Measurements from ENCODE around the gene CHRM3.

Gene CHRM3

DNA sequence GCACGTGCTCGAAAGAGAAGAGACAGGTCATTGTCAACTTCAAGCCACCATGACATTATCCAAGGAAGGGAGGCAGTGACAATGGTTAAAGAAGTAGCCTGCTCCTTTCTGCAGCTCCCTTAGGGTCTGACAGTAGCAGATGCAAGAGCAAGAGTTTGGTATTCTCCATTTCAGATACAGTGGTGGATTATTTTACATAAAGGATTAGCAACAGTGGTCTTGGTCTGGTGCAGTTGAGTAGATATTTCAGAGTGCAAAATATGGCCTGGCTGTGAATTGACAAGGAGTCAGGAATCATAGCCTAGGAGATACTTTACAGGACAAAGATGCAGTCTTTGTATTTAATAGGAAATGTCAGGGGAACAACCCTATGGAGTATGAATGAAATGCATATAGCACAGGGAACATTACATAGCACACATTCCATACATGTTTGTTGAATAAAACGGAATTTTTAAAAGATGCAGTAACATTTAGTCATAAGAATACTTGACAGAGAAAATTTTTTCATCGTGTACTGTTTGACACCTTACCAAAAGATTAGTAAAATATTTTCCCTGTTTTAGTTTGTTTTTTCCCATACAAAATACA is 41.8 kb downstream of the CHRM3 start:
- Mint-ChIP-seq H3K4me3 (no peak overlapping the region), H3K27ac (no peak overlapping the region), H3K27me3 (ENCODE audit: low read depth, poor library complexity) (peaks cover 3% of the 10 kb centered on the region), H3K36me3 (ENCODE audit: low read depth) (no peaks in the 10 kb centered on the region), H3K4me1 (no peaks in the 10 kb centered on the region), H3K9me3 (no peaks in the 10 kb centered on the region)
- no peak for TF ChIP-seq CTCF (IDR thresholded peaks at IDR 0.05)
- DNase-seq: no peak

DNA sequence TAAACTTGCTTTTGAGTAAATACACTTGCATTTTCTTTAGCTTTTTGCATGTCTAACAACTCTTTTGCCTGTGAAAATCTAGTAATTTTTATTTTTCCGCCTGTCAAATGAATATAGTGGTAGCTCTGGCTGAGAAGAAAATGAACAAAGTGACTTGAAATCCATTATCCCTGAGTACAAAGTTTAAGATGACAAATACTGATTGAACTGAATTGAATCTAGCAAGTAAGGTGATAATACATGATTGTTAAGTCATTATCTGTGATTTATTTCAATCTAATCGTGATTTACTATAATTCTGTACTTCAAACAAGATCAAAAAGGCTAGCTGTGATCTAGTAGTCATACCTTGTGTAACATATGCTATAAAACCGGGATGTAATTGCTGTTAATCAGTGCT is 42.8 kb downstream of the CHRM3 start:
- Mint-ChIP-seq H3K36me3 (ENCODE audit: low read depth) (no peaks in the 10 kb centered on the region), H3K4me1 (no peaks in the 10 kb centered on the region), H3K27me3 (ENCODE audit: low read depth, poor library complexity) (peaks cover 5% of the 10 kb centered on the region), H3K9me3 (no peaks in the 10 kb centered on the region), H3K27ac (no peak overlapping the region), H3K4me3 (no peak overlapping the region)
- no peak for TF ChIP-seq CTCF (IDR thresholded peaks at IDR 0.05)
- DNase-seq: no peak

- TF ChIP-seq CTCF (IDR thresholded peaks at IDR 0.05): no peak
- peaks cover 5% of the 10 kb centered on the region for H3K27me3 Mint-ChIP-seq (ENCODE audit: low read depth, poor library complexity)
- no peak overlapping the region for H3K27ac Mint-ChIP-seq
- no peaks in the 10 kb centered on the region for H3K4me1 Mint-ChIP-seq
- H3K36me3 Mint-ChIP-seq (ENCODE audit: low read depth): no peaks in the 10 kb centered on the region
- no peak for DNase-seq
- no peaks in the 10 kb centered on the region for H3K9me3 Mint-ChIP-seq
- H3K4me3 Mint-ChIP-seq: no peak overlapping the region
Observed at GRCh38 chr1:239432255-239432654, 45.9 kb downstream of the CHRM3 start.

GRCh38 chr1:239434181-239434580 is 47.8 kb downstream of the CHRM3 start:
- Mint-ChIP-seq H3K27me3 (ENCODE audit: low read depth, poor library complexity) (peaks cover 5% of the 10 kb centered on the region), H3K4me1 (no peaks in the 10 kb centered on the region), H3K9me3 (no peaks in the 10 kb centered on the region), H3K4me3 (no peak overlapping the region), H3K27ac (no peak overlapping the region), H3K36me3 (ENCODE audit: low read depth) (no peaks in the 10 kb centered on the region)
- no peak for TF ChIP-seq CTCF (IDR thresholded peaks at IDR 0.05)
- DNase-seq: no peak

Measured in nephron progenitor cell (in vitro differentiated cells).